ENCODE data around the gene OR2H1. TPM values are rescaled to one million over a fixed set of nuclear protein-coding genes. Genes with fewer than 3 reads are reported as not detected.
"Not testable (repeated sequence)": the region's sequence is repeated elsewhere in the genome, so short reads cannot be mapped to it uniquely, and the experiment has no call there.

The OR2H1 gene
- total and polyA plus RNA-seq, 8 donors, result not detected

DNA sequence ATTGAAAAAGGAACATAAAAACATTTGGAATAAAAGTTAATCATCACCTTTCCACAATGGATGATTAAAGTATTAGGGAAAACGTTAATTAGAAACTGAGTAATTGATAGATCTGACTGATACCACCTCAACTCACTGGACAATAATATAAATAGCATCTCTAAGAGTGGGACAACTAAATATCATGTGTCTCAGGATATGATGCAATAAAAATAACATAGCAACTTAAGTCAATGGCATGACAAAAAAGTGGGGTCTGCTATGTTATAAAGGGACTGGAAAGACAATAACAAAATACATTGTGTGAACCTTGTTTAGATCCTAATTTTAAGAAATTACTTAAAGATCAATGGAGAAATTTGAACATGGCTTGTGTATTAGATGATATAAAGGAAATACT is 31.9 kb upstream of the OR2H1 start:
- Histone ChIP-seq H3K9me3 (no peaks in the 10 kb centered on the region), H3K27me3 (no peaks in the 10 kb centered on the region), H3K36me3 (no peaks in the 10 kb centered on the region), H3K27ac (no peak overlapping the region), H3K4me3 (no peak overlapping the region), H3K4me1 (no peaks in the 10 kb centered on the region)
- intact Hi-C loops (cut with DNase I), result no loop called here
- TF ChIP-seq, protein P1, sequence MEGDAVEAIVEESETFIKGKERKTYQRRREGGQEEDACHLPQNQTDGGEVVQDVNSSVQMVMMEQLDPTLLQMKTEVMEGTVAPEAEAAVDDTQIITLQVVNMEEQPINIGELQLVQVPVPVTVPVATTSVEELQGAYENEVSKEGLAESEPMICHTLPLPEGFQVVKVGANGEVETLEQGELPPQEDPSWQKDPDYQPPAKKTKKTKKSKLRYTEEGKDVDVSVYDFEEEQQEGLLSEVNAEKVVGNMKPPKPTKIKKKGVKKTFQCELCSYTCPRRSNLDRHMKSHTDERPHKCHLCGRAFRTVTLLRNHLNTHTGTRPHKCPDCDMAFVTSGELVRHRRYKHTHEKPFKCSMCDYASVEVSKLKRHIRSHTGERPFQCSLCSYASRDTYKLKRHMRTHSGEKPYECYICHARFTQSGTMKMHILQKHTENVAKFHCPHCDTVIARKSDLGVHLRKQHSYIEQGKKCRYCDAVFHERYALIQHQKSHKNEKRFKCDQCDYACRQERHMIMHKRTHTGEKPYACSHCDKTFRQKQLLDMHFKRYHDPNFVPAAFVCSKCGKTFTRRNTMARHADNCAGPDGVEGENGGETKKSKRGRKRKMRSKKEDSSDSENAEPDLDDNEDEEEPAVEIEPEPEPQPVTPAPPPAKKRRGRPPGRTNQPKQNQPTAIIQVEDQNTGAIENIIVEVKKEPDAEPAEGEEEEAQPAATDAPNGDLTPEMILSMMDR (IDR thresholded peaks at IDR 0.05), result no peak
- DNase-seq (no peak), ATAC-seq (no peak)

DNA sequence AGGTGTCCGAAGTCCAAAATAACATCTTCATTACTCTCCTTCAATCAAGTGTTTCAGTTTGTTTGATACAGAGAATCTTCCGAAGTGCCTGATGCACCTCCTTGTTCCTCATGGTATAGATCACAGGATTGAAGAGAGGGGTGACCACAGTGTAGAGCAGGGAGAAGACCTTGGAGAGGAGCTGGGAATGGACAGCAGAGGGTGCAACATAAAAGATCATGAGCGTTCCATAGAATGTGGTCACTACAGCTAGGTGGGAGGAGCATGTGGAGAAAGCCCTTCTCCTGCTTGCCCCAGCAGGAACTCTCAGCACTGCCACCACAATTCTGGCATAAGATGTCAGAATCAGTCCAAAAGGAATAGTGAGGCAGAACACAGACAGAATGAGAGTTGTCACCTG is 30.3 kb upstream of the OR2H1 start:
- intact Hi-C loops (cut with DNase I), result no loop called here
- H3K4me3 ChIP-seq, result no peak overlapping the region
- TF ChIP-seq, protein P1 (IDR thresholded peaks at IDR 0.05), result no peak
- no peaks in the 10 kb centered on the region for H3K4me1 ChIP-seq
- H3K27me3 ChIP-seq, result no peaks in the 10 kb centered on the region
- DNase-seq (no peak), ATAC-seq (no peak)
- H3K9me3 ChIP-seq, result no peaks in the 10 kb centered on the region
- no peaks in the 10 kb centered on the region for H3K36me3 ChIP-seq
- no peak overlapping the region for H3K27ac ChIP-seq

DNA sequence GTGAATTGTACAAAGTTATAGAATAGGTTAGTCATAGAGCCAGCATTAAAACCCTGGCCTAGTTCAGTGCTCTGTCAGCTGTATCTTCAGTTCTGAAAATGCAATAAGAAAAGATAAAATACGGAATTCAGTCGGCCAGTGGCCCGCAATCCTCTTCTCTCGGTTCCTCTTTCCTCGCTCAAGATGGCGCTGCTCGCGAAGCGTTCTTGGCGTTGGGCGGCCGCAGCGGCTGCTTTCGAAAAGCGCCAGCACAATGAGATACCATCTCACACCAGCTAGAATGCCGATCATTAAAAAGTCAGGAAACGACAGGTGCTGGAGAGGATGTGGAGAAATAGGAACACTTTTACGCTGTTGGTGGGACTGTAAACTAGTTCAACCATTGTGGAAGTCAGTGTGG is 20.2 kb upstream of the OR2H1 start:
- H3K4me3 ChIP-seq; H3K27me3 ChIP-seq; H3K9me3 ChIP-seq; H3K4me1 ChIP-seq; intact Hi-C loops (cut with DNase I); H3K36me3 ChIP-seq; ATAC-seq; H3K27ac ChIP-seq: not testable (repeated sequence)
- peak in 1 of 4 donors; percentile 62 for DNase-seq

DNA sequence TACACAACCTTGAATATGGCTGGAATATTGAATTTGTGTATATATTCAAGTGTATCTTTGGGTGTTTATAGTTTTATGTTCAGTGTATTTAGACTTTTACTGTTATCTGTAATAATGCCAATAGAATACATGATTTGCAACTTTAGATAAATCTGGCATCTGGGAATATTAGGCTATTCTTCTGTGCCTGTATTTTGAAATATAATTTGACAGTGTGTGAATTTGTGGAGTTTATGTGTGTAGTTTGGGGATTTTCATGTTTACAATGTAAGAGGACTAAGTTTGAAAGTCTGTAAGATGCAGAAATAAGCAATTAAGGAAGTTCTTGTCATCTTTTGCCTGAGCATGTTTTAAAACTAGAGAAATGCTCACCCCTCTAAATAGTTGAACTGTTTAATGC is 17.9 kb upstream of the OR2H1 start, which contains the start of gene OR10C1:
TSS of gene OR10C1 (plus strand) at position 301 of the 400 bp plus-strand sequence. CDS start 710 bp downstream, outside the sequence.
- Histone ChIP-seq H3K36me3 (no peaks in the 10 kb centered on the region), H3K27me3 (no peaks in the 10 kb centered on the region), H3K4me1 (no peaks in the 10 kb centered on the region), H3K9me3 (no peaks in the 10 kb centered on the region), H3K4me3 (no peak within 1 kb of the TSS), H3K27ac (no peak within 1 kb of the TSS)
- TF ChIP-seq, protein P1 (IDR thresholded peaks at IDR 0.05), result no peak
- ATAC-seq (no peak), DNase-seq (no peak)
- intact Hi-C loops (cut with DNase I), result no loop called here

DNA sequence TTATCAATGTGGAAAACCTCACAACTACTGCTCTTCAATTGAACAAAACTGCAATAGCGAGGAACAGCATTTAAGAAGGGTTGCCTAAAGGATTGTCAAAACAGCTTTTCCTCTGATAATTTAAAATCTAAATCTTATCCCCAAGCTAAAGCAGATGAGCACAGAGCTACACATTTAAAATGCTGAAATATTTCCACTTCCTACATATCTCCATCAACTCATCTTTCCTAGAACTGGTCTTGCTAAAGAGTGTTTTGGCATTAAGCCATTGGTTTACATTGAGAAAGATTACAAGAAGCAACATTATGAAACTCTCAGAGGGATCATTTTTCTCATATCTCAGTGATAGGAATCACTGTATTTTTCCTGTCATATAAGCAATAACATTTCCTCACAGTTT is 14.2 kb upstream of the OR2H1 start:
- no peak overlapping the region for H3K27ac ChIP-seq
- H3K4me1 ChIP-seq, result no peaks in the 10 kb centered on the region
- no peaks in the 10 kb centered on the region for H3K27me3 ChIP-seq
- no peak overlapping the region for H3K4me3 ChIP-seq
- peak in 1 of 4 donors; percentile 10 for DNase-seq
- no peak for ATAC-seq
- H3K9me3 ChIP-seq, result peaks cover 0 to 2% of the 10 kb centered on the region in 2 donors
- intact Hi-C loops (cut with DNase I), result no loop called here
- H3K36me3 ChIP-seq, result no peaks in the 10 kb centered on the region
- TF ChIP-seq, protein P1 (IDR thresholded peaks at IDR 0.05), result no peak

DNA sequence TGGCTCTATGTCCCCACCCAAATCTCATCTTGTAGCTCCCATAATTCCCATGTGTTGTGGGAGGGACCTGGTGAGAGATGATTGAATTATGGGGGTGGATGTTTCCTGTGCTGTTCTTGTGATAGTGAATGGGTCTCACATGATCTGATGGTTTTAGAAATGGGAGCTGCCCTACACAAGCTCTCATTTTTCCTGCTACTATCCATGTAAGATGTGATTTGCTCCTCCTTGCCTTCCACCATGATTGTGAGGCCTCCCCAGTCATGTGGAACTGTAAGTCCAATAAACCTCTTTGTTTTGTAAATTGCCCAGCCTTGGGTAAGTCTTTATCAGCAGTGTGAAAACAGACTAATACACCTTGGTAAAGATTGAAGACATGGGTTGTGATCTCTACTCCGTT is 12.9 kb upstream of the OR2H1 start:
- ATAC-seq; H3K4me3 ChIP-seq; intact Hi-C loops (cut with DNase I): not testable (repeated sequence)

More for the DNA sequence above, 12.9 kb upstream of the OR2H1 start:
- not testable (repeated sequence) for H3K4me1 ChIP-seq, H3K27me3 ChIP-seq, H3K27ac ChIP-seq, DNase-seq, H3K36me3 ChIP-seq, H3K9me3 ChIP-seq

Measured in left lung (tissue), 10 donors.